ENCODE results near the gene SH3D19. TPM values are rescaled to one million over a fixed set of nuclear protein-coding genes. Genes with fewer than 3 reads are reported as not detected.
"Not testable (repeated sequence)": the region's sequence is repeated elsewhere in the genome, so short reads cannot be mapped to it uniquely, and the experiment has no call there.

SH3D19 gene
- total and polyA plus RNA-seq, 3 experiments from 2014 or later, result not detected

DNA sequence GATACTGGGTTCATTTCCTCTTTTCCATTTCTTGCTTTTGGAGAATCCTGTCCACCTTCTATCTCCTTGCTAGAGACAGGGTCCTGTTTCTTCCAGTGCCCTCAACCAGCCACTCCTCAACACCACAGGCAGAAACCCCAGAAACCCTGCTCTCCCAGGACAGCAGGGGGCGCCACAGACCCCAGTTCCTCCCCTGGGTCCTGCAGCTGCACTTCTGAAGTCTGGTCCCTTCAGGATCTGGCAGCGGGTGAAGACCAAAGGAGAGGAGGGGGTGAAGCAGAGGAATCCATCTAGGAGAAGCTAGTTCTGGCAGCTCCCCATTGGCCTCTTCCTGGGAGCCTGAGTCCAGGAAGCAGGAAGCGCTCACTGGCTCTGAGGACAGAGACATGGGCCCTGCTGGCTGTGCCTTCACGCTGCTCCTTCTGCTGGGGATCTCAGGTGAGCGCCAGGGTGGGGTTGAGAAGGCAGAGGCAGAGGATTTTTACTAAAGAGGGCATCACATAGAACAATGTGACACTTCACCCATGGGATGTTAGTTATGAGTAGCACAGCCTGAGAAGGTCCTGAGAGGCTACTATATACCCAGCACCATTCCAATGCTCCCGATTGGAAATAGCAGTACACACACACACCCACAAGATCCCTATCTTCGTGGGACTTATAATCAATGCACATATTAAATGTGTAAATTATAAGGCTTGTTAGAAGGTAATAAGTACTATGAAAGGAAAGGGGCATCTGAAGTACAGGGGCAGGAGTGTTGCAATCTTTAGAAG, 48.4 kb downstream of the SH3D19 start, which contains the start of gene PRSS48:
PRSS48 (plus strand) TSS at position 375 of the 776 bp plus-strand sequence; CDS start at position 387, 12 bp downstream.
- no peaks in the 10 kb centered on the region for H3K36me3 Mint-ChIP-seq
- no peak within 1 kb of the TSS for H3K4me3 ChIP-seq (ENCODE audit: low read length)
- peaks cover 0 to 35% of the 10 kb centered on the region in 2 donors for H3K27me3 Mint-ChIP-seq
- H3K4me1 ChIP-seq (ENCODE audit: insufficient read depth, low read length), result no peaks in the 10 kb centered on the region
- H3K4me3 Mint-ChIP-seq, result no peak within 1 kb of the TSS
- H3K27me3 ChIP-seq (ENCODE audit: insufficient read depth, low read length, poor library complexity, severe bottlenecking), result no peaks in the 10 kb centered on the region
- H3K36me3 ChIP-seq (ENCODE audit: insufficient read depth, low read length), result no peaks in the 10 kb centered on the region
- CTCF ChIA-PET, result no interaction called here
- POLR2A ChIA-PET, result no interaction called here
- H3K4me1 Mint-ChIP-seq, result no peaks in the 10 kb centered on the region
- no peaks in the 10 kb centered on the region for H3K9me3 ChIP-seq (ENCODE audit: low read length)
- H3K27ac Mint-ChIP-seq, result no peak within 1 kb of the TSS
- peak in 1 of 5 donors; percentile 1 for DNase-seq
- no peaks in the 10 kb centered on the region for H3K9me3 Mint-ChIP-seq
- no peak within 1 kb of the TSS for H3K27ac ChIP-seq (ENCODE audit: low read depth, low read length)

DNA sequence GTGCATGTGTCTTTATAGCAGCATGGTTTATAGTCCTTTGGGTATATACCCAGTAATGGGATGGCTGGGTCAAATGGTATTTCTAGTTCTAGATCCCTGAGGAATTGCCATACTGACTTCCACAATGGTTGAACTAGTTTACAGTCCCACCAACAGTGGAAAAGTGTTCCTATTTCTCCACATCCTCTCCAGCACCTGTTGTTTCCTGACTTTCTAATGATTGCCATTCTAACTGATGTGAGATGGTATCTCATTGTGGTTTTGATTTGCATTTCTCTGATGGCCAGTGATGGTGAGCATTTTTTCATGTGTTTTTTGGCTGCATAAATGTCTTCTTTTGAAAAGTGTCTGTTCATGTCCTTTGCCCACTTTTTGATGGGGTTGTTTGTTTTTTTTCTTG, 56.5 kb downstream of the SH3D19 start:
- H3K4me1 ChIP-seq (ENCODE audit: insufficient read depth, low read length); H3K9me3 ChIP-seq (ENCODE audit: low read length); H3K27me3 ChIP-seq (ENCODE audit: insufficient read depth, low read length, poor library complexity, severe bottlenecking); H3K36me3 ChIP-seq (ENCODE audit: insufficient read depth, low read length); DNase-seq; POLR2A ChIA-PET; H3K9me3 Mint-ChIP-seq; H3K4me3 Mint-ChIP-seq; H3K4me1 Mint-ChIP-seq; CTCF ChIA-PET; H3K27ac ChIP-seq (ENCODE audit: low read depth, low read length); H3K27ac Mint-ChIP-seq; H3K36me3 Mint-ChIP-seq; H3K4me3 ChIP-seq (ENCODE audit: low read length): not testable (repeated sequence)
- H3K27me3 Mint-ChIP-seq, result peaks cover 6 to 12% of the 10 kb centered on the region in 2 donors

DNA sequence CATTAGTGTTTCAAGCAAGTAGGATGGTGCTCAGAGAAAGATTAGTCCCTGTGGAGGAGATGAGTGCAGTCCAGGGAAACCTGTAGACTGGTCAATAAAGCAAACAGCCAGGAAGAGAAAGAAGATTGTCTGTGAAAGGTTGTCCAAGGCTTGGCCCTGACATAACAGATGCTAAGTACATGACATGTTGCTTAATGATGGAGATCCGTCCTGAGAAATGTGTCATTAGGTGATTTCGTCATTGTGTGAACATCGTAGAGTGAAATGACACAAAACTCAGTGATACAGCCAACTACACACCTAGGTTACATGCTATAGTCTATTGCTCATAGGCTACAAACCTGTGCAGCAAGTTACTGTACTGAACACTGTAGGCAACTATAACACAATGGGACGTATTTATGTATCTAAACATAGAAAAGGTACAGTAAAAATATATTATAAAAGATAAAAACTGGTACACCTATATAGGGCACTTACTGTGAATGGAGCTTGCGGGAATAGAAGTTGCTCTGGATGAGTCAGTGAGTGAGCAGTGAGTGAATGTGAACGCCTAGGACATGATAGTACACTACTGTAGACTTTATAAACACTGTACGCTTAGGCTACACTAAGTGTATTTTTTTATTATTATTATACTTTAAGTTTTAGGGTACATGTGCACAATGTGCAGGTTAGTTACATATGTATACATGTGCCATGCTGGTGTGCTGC, 57.4 kb downstream of the SH3D19 start:
- Histone ChIP-seq H3K4me3 (ENCODE audit: low read length) (no peak overlapping the region), H3K27ac (ENCODE audit: low read depth, low read length) (no peak overlapping the region), H3K4me1 (ENCODE audit: insufficient read depth, low read length) (no peaks in the 10 kb centered on the region), H3K27me3 (ENCODE audit: insufficient read depth, low read length, poor library complexity, severe bottlenecking) (no peaks in the 10 kb centered on the region), H3K36me3 (ENCODE audit: insufficient read depth, low read length) (no peaks in the 10 kb centered on the region), H3K9me3 (ENCODE audit: low read length) (no peaks in the 10 kb centered on the region)
- CTCF ChIA-PET, result no interaction called here
- no peaks in the 10 kb centered on the region for H3K4me1 Mint-ChIP-seq
- H3K36me3 Mint-ChIP-seq, result no peaks in the 10 kb centered on the region
- no peak for DNase-seq
- H3K27me3 Mint-ChIP-seq, result peaks cover 6 to 12% of the 10 kb centered on the region in 2 donors
- no peak overlapping the region for H3K4me3 Mint-ChIP-seq
- POLR2A ChIA-PET, result no interaction called here
- H3K9me3 Mint-ChIP-seq, result peaks cover 0 to 2% (median 0%) of the 10 kb centered on the region in 5 donors
- H3K27ac Mint-ChIP-seq, result no peak overlapping the region

DNA sequence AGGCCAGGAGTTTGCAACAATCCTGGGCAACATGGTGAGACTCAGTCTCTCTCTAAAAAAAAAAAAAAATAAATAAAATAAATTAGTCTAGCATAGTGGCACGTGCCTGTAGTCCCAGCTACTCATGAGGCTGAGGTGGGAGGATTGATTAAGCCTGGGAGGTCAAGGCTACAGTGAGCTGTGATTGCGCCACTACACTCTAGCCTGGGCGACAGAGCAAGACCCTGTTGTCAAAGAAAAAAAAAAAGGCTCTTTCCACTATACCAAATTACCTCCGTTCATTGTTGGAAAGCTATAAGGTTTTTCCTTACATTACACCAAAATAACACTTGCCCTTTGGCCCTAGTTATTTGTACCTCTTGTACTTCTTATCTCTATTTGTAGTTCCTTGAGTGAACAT, 58.3 kb downstream of the SH3D19 start:
- H3K36me3 ChIP-seq (ENCODE audit: insufficient read depth, low read length), result no peaks in the 10 kb centered on the region
- no peaks in the 10 kb centered on the region for H3K36me3 Mint-ChIP-seq
- ChIA-PET CTCF (no interaction called here), POLR2A (no interaction called here)
- peaks cover 6 to 15% of the 10 kb centered on the region in 2 donors for H3K27me3 Mint-ChIP-seq
- no peaks in the 10 kb centered on the region for H3K4me1 ChIP-seq (ENCODE audit: insufficient read depth, low read length)
- H3K27ac Mint-ChIP-seq, result no peak overlapping the region
- no peak overlapping the region for H3K4me3 Mint-ChIP-seq
- H3K27me3 ChIP-seq (ENCODE audit: insufficient read depth, low read length, poor library complexity, severe bottlenecking), result no peaks in the 10 kb centered on the region
- no peak for DNase-seq
- no peaks in the 10 kb centered on the region for H3K9me3 ChIP-seq (ENCODE audit: low read length)
- no peaks in the 10 kb centered on the region for H3K4me1 Mint-ChIP-seq
- H3K27ac ChIP-seq (ENCODE audit: low read depth, low read length), result no peak overlapping the region
- H3K4me3 ChIP-seq (ENCODE audit: low read length), result no peak overlapping the region
- H3K9me3 Mint-ChIP-seq, result peaks cover 0 to 2% (median 0%) of the 10 kb centered on the region in 5 donors

DNA sequence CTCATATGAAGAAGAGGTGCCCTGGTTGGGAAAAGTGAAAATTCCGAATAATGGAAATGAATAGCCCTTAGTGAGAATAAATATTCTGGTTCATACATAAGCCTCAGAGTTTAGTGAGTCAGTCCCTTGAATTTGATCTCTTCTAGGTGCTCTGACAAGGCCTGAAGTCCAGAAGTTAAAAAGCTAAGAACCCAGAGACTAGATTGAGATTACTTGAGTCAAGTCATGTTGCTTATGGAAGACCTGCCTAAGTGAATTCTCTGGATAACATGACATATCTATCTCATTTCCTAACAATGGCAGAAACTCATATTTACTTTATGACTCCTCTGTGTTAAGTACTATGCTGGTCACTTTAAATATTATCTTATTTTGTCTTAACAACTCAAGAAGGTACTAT, 58.9 kb downstream of the SH3D19 start:
- POLR2A ChIA-PET, result no interaction called here

DNA sequence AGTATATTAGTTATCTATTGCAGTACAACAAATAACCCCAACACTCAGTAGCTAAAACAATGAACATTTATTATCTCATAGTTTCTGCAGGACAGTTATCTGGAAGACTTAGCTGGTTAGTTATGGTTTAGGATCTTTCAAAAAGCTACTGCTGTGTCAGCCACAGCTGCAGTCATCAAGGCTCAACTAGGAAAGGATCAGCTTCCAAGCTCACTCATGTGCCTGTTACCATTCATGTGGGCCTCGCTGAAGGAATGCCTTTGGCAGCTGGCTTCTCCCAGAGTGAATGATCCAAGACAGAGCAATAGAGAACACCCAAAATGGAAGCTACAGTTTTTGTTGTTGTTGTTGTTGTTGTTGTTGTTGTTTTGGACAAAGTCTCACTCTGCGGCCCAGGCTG, 62.0 kb downstream of the SH3D19 start:
- H3K4me3 Mint-ChIP-seq, result no peak overlapping the region
- Histone ChIP-seq H3K27me3 (ENCODE audit: insufficient read depth, low read length, poor library complexity, severe bottlenecking) (no peaks in the 10 kb centered on the region), H3K9me3 (ENCODE audit: low read length) (no peaks in the 10 kb centered on the region), H3K4me1 (ENCODE audit: insufficient read depth, low read length) (no peaks in the 10 kb centered on the region), H3K27ac (ENCODE audit: low read depth, low read length) (no peak overlapping the region), H3K4me3 (ENCODE audit: low read length) (no peak overlapping the region), H3K36me3 (ENCODE audit: insufficient read depth, low read length) (no peaks in the 10 kb centered on the region)
- ChIA-PET POLR2A (no interaction called here), CTCF (no interaction called here)
- H3K4me1 Mint-ChIP-seq, result no peaks in the 10 kb centered on the region
- no peak for DNase-seq
- peaks cover 0 to 2% (median 0%) of the 10 kb centered on the region in 5 donors for H3K9me3 Mint-ChIP-seq
- H3K27me3 Mint-ChIP-seq, result peaks cover 0 to 22% of the 10 kb centered on the region in 2 donors
- H3K36me3 Mint-ChIP-seq, result no peaks in the 10 kb centered on the region
- no peak overlapping the region for H3K27ac Mint-ChIP-seq

More for the DNA sequence above, 58.9 kb downstream of the SH3D19 start:
- H3K4me3 ChIP-seq (ENCODE audit: low read length), result no peak overlapping the region
- Mint-ChIP-seq H3K9me3 (peaks cover 0 to 2% (median 0%) of the 10 kb centered on the region in 5 donors), H3K4me3 (no peak overlapping the region), H3K27ac (no peak overlapping the region), H3K4me1 (no peaks in the 10 kb centered on the region), H3K36me3 (no peaks in the 10 kb centered on the region), H3K27me3 (peaks cover 6 to 17% of the 10 kb centered on the region in 2 donors)
- CTCF ChIA-PET, result no interaction called here
- no peaks in the 10 kb centered on the region for H3K27me3 ChIP-seq (ENCODE audit: insufficient read depth, low read length, poor library complexity, severe bottlenecking)
- no peak overlapping the region for H3K27ac ChIP-seq (ENCODE audit: low read depth, low read length)
- DNase-seq, result no peak
- no peaks in the 10 kb centered on the region for H3K36me3 ChIP-seq (ENCODE audit: insufficient read depth, low read length)
- no peaks in the 10 kb centered on the region for H3K9me3 ChIP-seq (ENCODE audit: low read length)
- no peaks in the 10 kb centered on the region for H3K4me1 ChIP-seq (ENCODE audit: insufficient read depth, low read length)

DNA sequence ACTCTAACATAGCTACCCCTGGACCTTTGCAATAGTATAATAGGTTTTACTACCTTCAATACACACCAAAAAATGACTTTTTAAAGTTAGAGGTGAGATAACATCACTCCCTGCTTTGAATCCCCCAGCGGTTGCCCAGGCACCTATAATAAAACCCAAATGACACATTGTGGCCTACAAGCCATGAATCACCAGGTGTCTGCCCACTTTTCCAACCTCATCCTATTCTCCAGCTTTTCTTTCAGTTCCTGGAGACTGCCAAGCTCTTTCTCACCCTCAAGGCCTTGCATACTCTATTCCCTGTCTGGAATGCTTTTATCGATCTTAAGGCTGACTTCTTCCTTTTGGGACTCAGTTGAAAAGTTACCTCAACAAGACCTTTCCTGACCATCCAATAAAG, 64.9 kb downstream of the SH3D19 start:
- CTCF ChIA-PET, result no interaction called here
- Mint-ChIP-seq H3K4me3 (no peak overlapping the region), H3K27me3 (peaks cover 2 to 32% of the 10 kb centered on the region in 2 donors), H3K36me3 (no peaks in the 10 kb centered on the region), H3K4me1 (no peaks in the 10 kb centered on the region), H3K9me3 (peaks cover 0 to 2% (median 0%) of the 10 kb centered on the region in 5 donors), H3K27ac (no peak overlapping the region)
- Histone ChIP-seq H3K4me1 (ENCODE audit: insufficient read depth, low read length) (no peaks in the 10 kb centered on the region), H3K9me3 (ENCODE audit: low read length) (no peaks in the 10 kb centered on the region), H3K27ac (ENCODE audit: low read depth, low read length) (no peak overlapping the region), H3K27me3 (ENCODE audit: insufficient read depth, low read length, poor library complexity, severe bottlenecking) (no peaks in the 10 kb centered on the region), H3K4me3 (ENCODE audit: low read length) (no peak overlapping the region), H3K36me3 (ENCODE audit: insufficient read depth, low read length) (no peaks in the 10 kb centered on the region)
- DNase-seq, result no peak
- POLR2A ChIA-PET, result no interaction called here

DNA sequence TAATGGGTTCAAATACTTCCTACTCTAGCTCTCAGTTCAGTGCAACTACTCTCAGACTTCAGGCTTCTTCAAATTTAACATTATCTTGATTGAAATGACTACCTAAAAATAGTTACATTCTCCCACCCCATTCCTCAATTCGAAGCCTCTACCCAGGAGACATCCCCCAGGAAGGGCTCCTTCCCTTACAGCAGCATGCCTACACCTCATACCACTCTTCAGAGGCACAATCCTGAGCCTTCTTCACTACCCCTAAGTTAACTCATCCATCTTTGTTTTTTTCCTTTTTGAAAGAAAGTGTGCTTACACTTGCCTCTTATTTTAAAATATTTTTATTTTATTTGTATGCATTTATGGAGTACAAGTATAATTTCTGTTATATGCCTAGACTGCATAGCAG, 65.7 kb downstream of the SH3D19 start:
- no peaks in the 10 kb centered on the region for H3K36me3 Mint-ChIP-seq
- H3K4me3 ChIP-seq (ENCODE audit: low read length), result no peak overlapping the region
- H3K4me3 Mint-ChIP-seq, result no peak overlapping the region
- ChIA-PET POLR2A (no interaction called here), CTCF (no interaction called here)
- no peaks in the 10 kb centered on the region for H3K4me1 ChIP-seq (ENCODE audit: insufficient read depth, low read length)
- H3K27ac ChIP-seq (ENCODE audit: low read depth, low read length), result no peak overlapping the region
- H3K27me3 ChIP-seq (ENCODE audit: insufficient read depth, low read length, poor library complexity, severe bottlenecking), result no peaks in the 10 kb centered on the region
- no peaks in the 10 kb centered on the region for H3K36me3 ChIP-seq (ENCODE audit: insufficient read depth, low read length)
- H3K9me3 ChIP-seq (ENCODE audit: low read length), result no peaks in the 10 kb centered on the region
- H3K27ac Mint-ChIP-seq, result no peak overlapping the region
- peaks cover 0 to 2% (median 0%) of the 10 kb centered on the region in 5 donors for H3K9me3 Mint-ChIP-seq
- H3K4me1 Mint-ChIP-seq, result no peaks in the 10 kb centered on the region
- DNase-seq, result no peak
- H3K27me3 Mint-ChIP-seq, result peaks cover 2 to 29% of the 10 kb centered on the region in 2 donors

All from CD8-positive, alpha-beta memory T cell (primary cell).